PC-9 (cell line): Measurements from ENCODE around the gene C1orf159. TPM values are rescaled to one million over a fixed set of nuclear protein-coding genes. Genes with fewer than 3 reads are reported as not detected.

Experiments
- Bru-seq: library from RNA; stranded (reverse); fragments of 400-500 nt; gene quantifications from one replicate; lab custom pipeline; 2021; lab: Mats Ljungman, UMichigan
- BruChase-seq, 2 experiments: library from RNA; stranded (reverse); fragments of 400-500 nt; gene quantifications; one replicate each; lab custom pipeline; 2021; lab: Mats Ljungman, UMichigan
- BruUV-seq: library from RNA; stranded (reverse); fragments of 400-500 nt; replicated peaks from 2 replicates; lab custom pipeline; 2021; lab: Mats Ljungman, UMichigan
- CTCF ChIA-PET: fragments of 300-600 bp; sonication (Branson Sonifier 250); formaldehyde crosslinking; loops from one replicate; lab custom pipeline; 2022; ENCODE audit warnings: antibody characterized with exemption; lab: Charles Lee
- POLR2A ChIA-PET: fragments of 300-600 bp; sonication (Branson Sonifier 250); formaldehyde crosslinking; loops from one replicate; lab custom pipeline; 2022; ENCODE audit warnings: antibody characterized with exemption; ENCODE audit not compliant: unreplicated experiment; lab: Charles Lee
- DNase-seq, 2 experiments: peaks; one replicate each; pipeline versions ENCODE4 v3.0.0 to v3.0.0-alpha.2; 2015 to 2022; ENCODE audit warnings: mixed read lengths in 1 of 2
- H2AFZ ChIP-seq: fragments of 200-600 bp; sonication (generic); 2 replicates; pipeline ENCODE4 v1.8.1; 2017; ENCODE audit warnings: antibody characterized with exemption
- H3F3A ChIP-seq: fragments of 200-600 bp; sonication (generic); 2 replicates; pipeline ENCODE4 v1.8.1; 2017; ENCODE audit warnings: antibody characterized with exemption, mild to moderate bottlenecking, low read depth; ENCODE audit not compliant: insufficient read depth
- H3K27ac ChIP-seq: fragments of 200-600 bp; sonication (generic); 2 replicates; pipeline ENCODE4 v1.6.1; 2016; ENCODE audit warnings: mixed run types
- H3K27me3 ChIP-seq: fragments of 200-600 bp; sonication (generic); 2 replicates; pipeline ENCODE4 v1.6.1; 2016; ENCODE audit warnings: low read depth, mixed run types; ENCODE audit not compliant: insufficient read depth
- H3K36me3 ChIP-seq: fragments of 200-600 bp; sonication (generic); 2 replicates; pipeline ENCODE4 v1.6.1; 2016; ENCODE audit warnings: low read depth, mixed run types
- H3K4me1 ChIP-seq: fragments of 200-600 bp; sonication (generic); replicated peaks from 2 replicates; pipeline ENCODE4 v1.6.1; 2016; ENCODE audit warnings: mixed run types; ENCODE audit not compliant: insufficient read depth
- H3K4me2 ChIP-seq: fragments of 200-600 bp; sonication (generic); 2 replicates; pipeline ENCODE4 v1.6.1; 2017; ENCODE audit warnings: mixed run types
- H3K4me3 ChIP-seq: fragments of 200-600 bp; sonication (generic); 2 replicates; pipeline ENCODE4 v1.6.1; 2016; ENCODE audit warnings: mixed run types
- H3K79me2 ChIP-seq: fragments of 200-600 bp; sonication (generic); 2 replicates; pipeline ENCODE4 v1.6.1; 2017; ENCODE audit warnings: low read depth, mixed run types
- H3K9me2 ChIP-seq: fragments of 200-600 bp; sonication (generic); 2 replicates; pipeline ENCODE4 v1.8.1; 2017; ENCODE audit warnings: mild to moderate bottlenecking; ENCODE audit not compliant: insufficient read depth
- H3K9me3 ChIP-seq: fragments of 200-600 bp; sonication (generic); 2 replicates; pipeline ENCODE4 v1.8.1; 2016; ENCODE audit warnings: low read depth; ENCODE audit not compliant: insufficient read depth
- H4K20me1 ChIP-seq: fragments of 200-600 bp; sonication (generic); 2 replicates; pipeline ENCODE4 v1.8.1; 2017; ENCODE audit not compliant: insufficient read depth
- CTCF ChIP-seq: fragments of 200-600 bp; sonication (generic); conservative IDR thresholded peaks from 2 replicates; pipeline ENCODE4 v1.6.1; 2017; ENCODE audit warnings: mixed run types, antibody characterized with exemption, mild to moderate bottlenecking, moderate library complexity
- EZH2 ChIP-seq: fragments of 200-600 bp; sonication (generic); IDR thresholded peaks from 2 replicates; pipeline ENCODE4 v1.8.0; 2017; ENCODE audit warnings: antibody characterized with exemption, low read depth
- intact Hi-C: fragments of 100-400 bp; cut with micrococcal nuclease; formaldehyde crosslinking; loops from one replicate; pipeline ENCODE4 v1.10.0; 2022; ENCODE audit not compliant: unreplicated experiment
- long read RNA-seq: library from polyadenylated mRNA; stranded (forward); transcript quantifications from one replicate; pipeline ENCODE4 v2.0.0, GENCODE V29; 2022
- total RNA-seq: library from RNA; stranded (reverse); gene quantifications from 2 replicates; pipeline ENCODE4 v1.2.3, GENCODE V29; 2021

Gene C1orf159
- 26.6 and 31.1 TPM in 2 replicates for total RNA-seq
- percentile 68 among the genes with signal in this experiment for Bru-seq, nascent RNA
- BruChase-seq, experiment 1, labeled RNA remaining after a 2-hour chase: percentile 83 among the genes with signal in this experiment
- percentile 85 among the genes with signal in this experiment for BruChase-seq, experiment 2, labeled RNA remaining after a 6-hour chase
- long read RNA-seq, transcript C1orf159-205 (10 exons, 1,841 nt): major isoform, 20 of 50 reads
- long read RNA-seq, partial matches to known transcripts: 1 of 50 reads
- long read RNA-seq, other reads (novel, unspliced or antisense): 27 of 50 reads

- intact Hi-C loops: loop anchor here (2.0 kb wide), 1 partner anchor 41 kb away; the partner anchor contains the start of gene RNF223
- DNase-seq: peak; percentile 90 to 99
- Histone ChIP-seq H3K4me1 (peaks cover 7% of the 10 kb centered on the region), H3K27ac (no peak within 1 kb of the TSS), H3F3A (no peaks in the 10 kb centered on the region; the same call in 1 of the 2 replicates), H4K20me1 (no peaks in the 10 kb centered on the region), H3K9me2 (no peaks in the 10 kb centered on the region), H3K36me3 (peaks cover 11% of the 10 kb centered on the region; the same call in 1 of the 2 replicates), H2AFZ (peak within 1 kb of the TSS; percentile 88), H3K79me2 (peaks cover 41% of the 10 kb centered on the region), H3K4me2 (peak within 1 kb of the TSS; percentile 94), H3K4me3 (peak within 1 kb of the TSS; percentile 75), H3K9me3 (no peaks in the 10 kb centered on the region), H3K27me3 (no peaks in the 10 kb centered on the region)
- no TSS peak for BruUV-seq
- no peak for TF ChIP-seq EZH2
- TF ChIP-seq CTCF: no peak
- ChIA-PET CTCF (interaction anchor here (0.6 kb wide), 2 partner anchors 121 to 160 kb away, joined by 3 read pairs; no protein-coding TSS in a partner anchor), POLR2A (interaction anchor here (0.6 to 0.7 kb wide), 5 partner anchors 23 to 269 kb away, joined by 4 to 15 read pairs (median 6); no protein-coding TSS in a partner anchor)
Measured at GRCh38 chr1:1115786-1116700, at the start of gene C1orf159. TSS of gene C1orf159 (minus strand) at chr1:1116089. CDS start at chr1:1091543, 24,546 bp downstream.

- H3K79me2 ChIP-seq: peaks cover 58% of the 10 kb centered on the region
- H3K27me3 ChIP-seq: no peaks in the 10 kb centered on the region
- CTCF ChIA-PET: no interaction called here
- H3K36me3 ChIP-seq: no peaks in the 10 kb centered on the region
- H3K27ac ChIP-seq: peak overlapping the region; percentile 84
- POLR2A ChIA-PET: interaction anchor here (0.5 kb wide), 1 partner anchor 108 kb away, joined by 14 read pairs; the partner anchor contains the start of gene UBE2J2
- no peaks in the 10 kb centered on the region for H3K9me2 ChIP-seq
- DNase-seq: peak in 1 of 2 experiments; percentile 43
- BruUV-seq: no TSS peak
- peak overlapping the region; percentile 99 for H3K4me2 ChIP-seq
- H3K9me3 ChIP-seq: no peaks in the 10 kb centered on the region
- intact Hi-C loops: loop anchor here (2.0 kb wide), 1 partner anchor 141 kb away; no protein-coding TSS in a partner anchor
- TF ChIP-seq EZH2: no peak
- no peak for TF ChIP-seq CTCF
- peaks cover 34% of the 10 kb centered on the region for H4K20me1 ChIP-seq
- peaks cover 18% of the 10 kb centered on the region; the same call in 1 of the 2 replicates for H3F3A ChIP-seq
- no peak overlapping the region; the same call in 1 of the 2 replicates for H2AFZ ChIP-seq
- H3K4me3 ChIP-seq: peak overlapping the region; percentile 99
- H3K4me1 ChIP-seq: peaks cover 18% of the 10 kb centered on the region
Measured at GRCh38 chr1:1165485-1165884, 49.6 kb upstream of the C1orf159 start.
